GM19463 (cell line): ENCODE measurements around the gene NCKAP5.

Source experiments
- ATAC-seq: cut with Tn5 transposase; IDR thresholded peaks from one replicate; pipeline ENCODE4 v1.9.1; 2021; ENCODE audit warnings: mild to moderate bottlenecking, moderate library complexity; ENCODE audit not compliant: unreplicated experiment

The NCKAP5 gene

GRCh38 chr2:133062931-133063665 lies 505.2 kb downstream of the NCKAP5 start:
- ATAC-seq, result no peak

GRCh38 chr2:133061874-133062593 lies 506.2 kb downstream of the NCKAP5 start:
- no peak for ATAC-seq

GRCh38 chr2:133054297-133054696 lies 514.0 kb downstream of the NCKAP5 start:
- ATAC-seq, result no peak

- ATAC-seq, result no peak
Measured at GRCh38 chr2:133053541-133053940, 514.7 kb downstream of the NCKAP5 start.

- no peak for ATAC-seq
Measured at GRCh38 chr2:133045787-133046186, 522.5 kb downstream of the NCKAP5 start.

GRCh38 chr2:133044556-133044955 lies 523.7 kb downstream of the NCKAP5 start:
- no peak for ATAC-seq

GRCh38 chr2:133040170-133040569 lies 528.1 kb downstream of the NCKAP5 start:
- ATAC-seq, result no peak

- no peak for ATAC-seq
Measured at GRCh38 chr2:133039531-133039930, 528.7 kb downstream of the NCKAP5 start.

GRCh38 chr2:133026536-133027177 lies 541.6 kb downstream of the NCKAP5 start:
- ATAC-seq, result no peak

- ATAC-seq, result no peak
Measured at GRCh38 chr2:133025004-133025403, 543.3 kb downstream of the NCKAP5 start.

GRCh38 chr2:133012847-133013734 lies 555.2 kb downstream of the NCKAP5 start:
- ATAC-seq, result peak; percentile 80

- no peak for ATAC-seq
Measured at GRCh38 chr2:133004623-133005022, 563.6 kb downstream of the NCKAP5 start.

- no peak for ATAC-seq
Measured at GRCh38 chr2:132999421-132999820, 568.8 kb downstream of the NCKAP5 start.

GRCh38 chr2:132998221-132998620 lies 570.0 kb downstream of the NCKAP5 start:
- ATAC-seq, result no peak

GRCh38 chr2:132991471-132992045 lies 576.7 kb downstream of the NCKAP5 start:
- ATAC-seq, result no peak

- no peak for ATAC-seq
Measured at GRCh38 chr2:132984731-132985130, 583.5 kb downstream of the NCKAP5 start.

- ATAC-seq, result no peak
Measured at GRCh38 chr2:132980304-132980703, 588.0 kb downstream of the NCKAP5 start.

GRCh38 chr2:132979339-132980093 lies 588.7 kb downstream of the NCKAP5 start:
- ATAC-seq, result peak; percentile 58

GRCh38 chr2:132978840-132979239 lies 589.4 kb downstream of the NCKAP5 start:
- peak; percentile 49 for ATAC-seq
